Fibroblast of lung (primary cell): ENCODE data around the gene PTPN9. TPM values are rescaled to one million over a fixed set of nuclear protein-coding genes. Genes with fewer than 3 reads are reported as not detected.

Source experiments
- DNase-seq, 2 donors: peaks; one replicate each; pipeline versions ENCODE4 v3.0.0 to v3.0.0-alpha.2; 2010; ENCODE audit warnings: low read depth in 2 of 2
- H2AFZ ChIP-seq: 2 replicates; pipeline ENCODE4 v1.5.1; 2012; ENCODE audit warnings: low read length, control low read depth, inconsistent platforms
- H3K27ac ChIP-seq: 2 replicates; pipeline ENCODE4 v1.5.1; 2011; ENCODE audit warnings: low read length, control low read depth; ENCODE audit not compliant: insufficient read depth
- H3K27me3 ChIP-seq: 2 replicates; pipeline ENCODE4 v1.5.1; 2011; ENCODE audit warnings: mild to moderate bottlenecking, low read length; ENCODE audit not compliant: control insufficient read depth, insufficient read depth
- H3K36me3 ChIP-seq: 2 replicates; pipeline ENCODE4 v1.5.1; 2011; ENCODE audit warnings: low read length; ENCODE audit not compliant: control insufficient read depth, insufficient read depth
- H3K4me1 ChIP-seq: 2 replicates; pipeline ENCODE4 v1.5.1; 2011; ENCODE audit warnings: low read length; ENCODE audit not compliant: control insufficient read depth, insufficient read depth; ENCODE audit errors: extremely low read depth
- H3K4me2 ChIP-seq: 2 replicates; pipeline ENCODE4 v1.5.1; 2011; ENCODE audit warnings: low read length, control low read depth; ENCODE audit not compliant: insufficient read depth; ENCODE audit errors: extremely low read depth
- H3K4me3 ChIP-seq, 4 experiments: fragments of 200-600 bp in 1 of 4; sonication (generic) in 1 of 4; replicated peaks in 1 of 4; 2 replicates each; pipeline ENCODE4 v1.5.1; 2011 to 2016; ENCODE audit warnings: low read length in 4 of 4, low read depth in 3 of 4, mild to moderate bottlenecking in 3 of 4, control low read depth in 2 of 4, inconsistent platforms in 1 of 4, mixed read lengths in 1 of 4; ENCODE audit not compliant: insufficient read depth in 1 of 4; ENCODE audit errors: control extremely low read depth in 1 of 4
- H3K79me2 ChIP-seq: 2 replicates; pipeline ENCODE4 v1.5.1; 2012; ENCODE audit warnings: mild to moderate bottlenecking, low read length, inconsistent platforms; ENCODE audit not compliant: control insufficient read depth, insufficient read depth
- H3K9ac ChIP-seq: 2 replicates; pipeline ENCODE4 v1.5.1; 2011; ENCODE audit warnings: mild to moderate bottlenecking, low read length, control low read depth; ENCODE audit not compliant: insufficient read depth
- H3K9me3 ChIP-seq: 2 replicates; pipeline ENCODE4 v1.5.1; 2012; ENCODE audit warnings: low read depth, low read length; ENCODE audit not compliant: control insufficient read depth, insufficient read depth
- H4K20me1 ChIP-seq: 2 replicates; pipeline ENCODE4 v1.5.1; 2011; ENCODE audit warnings: low read length; ENCODE audit not compliant: control insufficient read depth, insufficient read depth; ENCODE audit errors: extremely low read depth
- EZH2 ChIP-seq: IDR thresholded peaks from 2 replicates; pipeline ENCODE4 v1.5.1; 2012; ENCODE audit warnings: low read length, control low read depth, mild to moderate bottlenecking; ENCODE audit errors: missing control alignments
- polyA plus RNA-seq, 2 donors: library from polyadenylated mRNA; depleted of rRNA in 1 of 2; stranded (reverse) in 1 of 2; unstranded in 1 of 2; fragments of >200 nt; gene quantifications; 2 replicates each; pipeline ENCODE4 v1.2.1, GENCODE V29; 2011 to 2012; ENCODE audit warnings: missing spikeins in 1 of 2
- total RNA-seq: library from RNA; depleted of rRNA; stranded (reverse); fragments of >200 nt; gene quantifications from 2 replicates; pipeline ENCODE4 v1.2.1, GENCODE V29; 2014
- TF ChIP-seq, protein P1 (sequence below), 2 donors: IDR thresholded peaks in 1 of 2; conservative IDR thresholded peaks in 1 of 2; 1 replicate in 1 of 2; 2 replicates in 1 of 2; pipeline ENCODE4 v1.5.1; 2011 to 2012; ENCODE audit warnings: low read length in 2 of 2, control low read depth in 1 of 2, inconsistent platforms in 1 of 2, low read depth in 1 of 2, mild to moderate bottlenecking in 1 of 2

The PTPN9 gene
- total and polyA plus RNA-seq, 2 donors (not counting 1 experiment from before 2014, with no cell fraction given) = 20.6 to 41.6 TPM

DNA sequence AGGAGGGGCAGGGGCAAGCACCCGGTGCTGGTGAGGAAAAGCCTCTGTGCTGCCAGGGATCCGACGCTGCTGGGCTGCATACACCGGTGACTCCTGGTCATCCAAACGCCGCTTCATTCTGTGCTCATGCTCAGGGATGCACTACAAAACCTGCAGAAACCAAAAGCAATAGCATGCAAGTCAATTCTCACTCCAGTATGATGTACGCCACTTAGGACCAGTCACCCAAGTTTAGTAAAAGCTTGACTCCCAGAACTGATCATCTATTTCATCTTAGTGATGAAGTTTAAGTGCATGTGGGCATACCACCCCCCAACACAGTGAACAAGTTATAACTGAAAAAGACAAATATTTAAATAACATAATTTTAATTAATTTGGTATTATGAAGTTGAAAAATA lies 148.9 kb downstream of the PTPN9 start:
- Histone ChIP-seq H3K27ac (no peak overlapping the region), H4K20me1 (no peaks in the 10 kb centered on the region), H3K9ac (no peak overlapping the region), H3K27me3 (no peaks in the 10 kb centered on the region), H3K4me1 (no peaks in the 10 kb centered on the region), H3K9me3 (no peaks in the 10 kb centered on the region), H3K4me3 (no peak overlapping the region), H3K79me2 (peaks cover 20% of the 10 kb centered on the region), H3K4me2 (no peak overlapping the region), H3K36me3 (peaks cover 7% of the 10 kb centered on the region), H2AFZ (no peak overlapping the region)
- TF ChIP-seq, protein P1, sequence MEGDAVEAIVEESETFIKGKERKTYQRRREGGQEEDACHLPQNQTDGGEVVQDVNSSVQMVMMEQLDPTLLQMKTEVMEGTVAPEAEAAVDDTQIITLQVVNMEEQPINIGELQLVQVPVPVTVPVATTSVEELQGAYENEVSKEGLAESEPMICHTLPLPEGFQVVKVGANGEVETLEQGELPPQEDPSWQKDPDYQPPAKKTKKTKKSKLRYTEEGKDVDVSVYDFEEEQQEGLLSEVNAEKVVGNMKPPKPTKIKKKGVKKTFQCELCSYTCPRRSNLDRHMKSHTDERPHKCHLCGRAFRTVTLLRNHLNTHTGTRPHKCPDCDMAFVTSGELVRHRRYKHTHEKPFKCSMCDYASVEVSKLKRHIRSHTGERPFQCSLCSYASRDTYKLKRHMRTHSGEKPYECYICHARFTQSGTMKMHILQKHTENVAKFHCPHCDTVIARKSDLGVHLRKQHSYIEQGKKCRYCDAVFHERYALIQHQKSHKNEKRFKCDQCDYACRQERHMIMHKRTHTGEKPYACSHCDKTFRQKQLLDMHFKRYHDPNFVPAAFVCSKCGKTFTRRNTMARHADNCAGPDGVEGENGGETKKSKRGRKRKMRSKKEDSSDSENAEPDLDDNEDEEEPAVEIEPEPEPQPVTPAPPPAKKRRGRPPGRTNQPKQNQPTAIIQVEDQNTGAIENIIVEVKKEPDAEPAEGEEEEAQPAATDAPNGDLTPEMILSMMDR (conservative IDR thresholded peaks at IDR 0.05 in 1 of 2, IDR thresholded peaks at IDR 0.05 in 1 of 2; ENCODE audit: low read depth in 1 of 2, low read length in 2 of 2) = no peak
- no peak for TF ChIP-seq EZH2
- no peak for DNase-seq

DNA sequence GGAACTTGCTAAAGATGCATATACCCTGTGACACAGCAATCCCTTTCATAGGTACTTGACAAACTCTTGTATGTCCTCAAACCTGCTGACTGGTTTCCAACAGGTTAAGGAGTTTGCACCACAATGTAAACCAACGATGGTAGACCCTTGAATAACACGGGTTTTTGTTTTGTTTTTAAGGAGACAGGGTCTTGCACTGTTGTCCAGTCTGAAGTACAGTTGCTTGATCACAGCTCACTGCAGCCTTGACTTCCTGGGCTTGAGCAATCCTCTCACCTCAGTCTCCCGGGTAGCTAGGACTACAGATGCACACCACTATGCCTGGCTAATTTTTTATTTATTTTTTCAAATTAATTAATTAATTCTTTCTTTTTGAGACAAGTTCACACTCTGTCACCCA lies 151.0 kb downstream of the PTPN9 start:
- Histone ChIP-seq H3K9me3 (no peaks in the 10 kb centered on the region), H3K4me2 (no peak overlapping the region), H3K4me1 (no peaks in the 10 kb centered on the region), H4K20me1 (no peaks in the 10 kb centered on the region), H3K27ac (no peak overlapping the region), H3K9ac (no peak overlapping the region), H3K36me3 (peaks cover 9% of the 10 kb centered on the region), H3K27me3 (no peaks in the 10 kb centered on the region), H2AFZ (no peak overlapping the region), H3K79me2 (peaks cover 15% of the 10 kb centered on the region), H3K4me3 (no peak overlapping the region)
- TF ChIP-seq, protein P1 (conservative IDR thresholded peaks at IDR 0.05 in 1 of 2, IDR thresholded peaks at IDR 0.05 in 1 of 2; ENCODE audit: low read depth in 1 of 2, low read length in 2 of 2) = no peak
- TF ChIP-seq EZH2 = no peak
- DNase-seq = no peak

DNA sequence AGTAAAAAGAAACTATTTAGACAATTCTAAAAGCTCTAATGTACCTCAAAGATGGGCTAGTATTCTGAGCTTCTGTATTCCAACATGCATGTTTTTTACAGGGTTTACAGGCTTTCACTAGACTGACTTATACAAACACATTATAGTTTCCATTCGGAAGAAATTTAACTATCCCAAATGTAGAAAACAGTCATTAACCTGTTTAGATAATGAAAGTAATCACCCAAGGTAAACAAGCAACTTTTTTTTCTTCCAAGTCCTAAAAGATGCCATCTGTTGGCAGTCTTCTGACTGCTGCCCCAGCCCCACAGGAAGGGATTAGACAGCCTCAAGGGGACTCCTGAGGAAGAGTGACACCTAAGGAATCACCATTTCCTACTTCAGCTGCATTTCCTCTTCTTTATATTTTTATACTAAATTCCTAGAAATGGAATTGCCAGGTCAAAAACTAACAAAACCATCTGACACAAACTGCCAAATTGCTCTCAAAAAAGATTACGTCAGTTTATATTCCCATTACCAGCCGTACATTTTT lies 153.1 kb downstream of the PTPN9 start:
- peaks cover 3% of the 10 kb centered on the region for H3K79me2 ChIP-seq
- no peaks in the 10 kb centered on the region for H3K9me3 ChIP-seq

More for the DNA sequence above, 153.1 kb downstream of the PTPN9 start:
- TF ChIP-seq, protein P1 (conservative IDR thresholded peaks at IDR 0.05 in 1 of 2, IDR thresholded peaks at IDR 0.05 in 1 of 2; ENCODE audit: low read depth in 1 of 2, low read length in 2 of 2) = no peak
- TF ChIP-seq EZH2 = no peak
- Histone ChIP-seq H4K20me1 (no peaks in the 10 kb centered on the region), H3K4me1 (no peaks in the 10 kb centered on the region), H3K27ac (no peak overlapping the region), H3K4me2 (no peak overlapping the region), H3K27me3 (no peaks in the 10 kb centered on the region), H3K36me3 (peaks cover 11% of the 10 kb centered on the region), H3K4me3 (no peak overlapping the region), H3K9ac (no peak overlapping the region), H2AFZ (no peak overlapping the region)
- no peak for DNase-seq
